WI38 (cell line): ENCODE results near the gene RAB22A.

Experiments used
- H3K4me3 ChIP-seq: 2 replicates; pipeline ENCODE4 v1.5.1; 2011; ENCODE audit warnings: low read depth, mild to moderate bottlenecking, control low read depth, low read length
- TF ChIP-seq, protein P1 (sequence below): IDR thresholded peaks from 2 replicates; pipeline ENCODE4 v1.5.1; 2012; ENCODE audit warnings: low read depth, mild to moderate bottlenecking, control low read depth, low read length

RAB22A gene

DNA sequence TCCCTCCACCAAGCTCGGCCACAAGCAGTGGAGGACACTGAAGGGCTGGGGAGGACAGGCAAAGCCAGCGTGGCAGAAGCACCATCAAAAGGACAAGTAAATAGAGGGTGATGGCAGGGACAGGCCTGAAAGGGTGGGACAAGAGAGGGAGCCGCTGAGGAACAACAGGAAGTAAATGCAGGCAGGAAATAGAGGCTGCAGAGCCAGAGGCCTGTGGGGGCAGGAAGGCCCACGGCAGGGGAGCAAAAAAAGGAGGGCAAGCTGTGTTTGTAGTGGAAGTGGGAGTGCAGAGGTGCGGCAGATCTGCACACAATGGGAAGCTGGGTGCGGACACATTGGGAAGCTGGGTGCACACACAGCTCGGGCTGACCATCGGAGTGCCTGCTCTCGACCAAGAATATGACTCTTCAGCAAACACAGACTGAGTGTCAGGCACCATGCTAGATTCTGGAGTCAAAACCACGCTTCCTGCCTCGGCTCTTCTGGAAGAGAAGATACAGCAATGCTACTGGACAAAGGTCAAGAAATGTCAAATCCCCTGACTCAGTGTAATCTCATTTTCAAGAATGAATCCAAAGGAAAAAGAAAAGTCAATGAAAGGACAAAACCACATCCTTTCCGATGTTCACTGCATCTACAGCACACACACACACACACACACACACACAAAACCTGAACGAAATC lies 40.4 kb upstream of the RAB22A start:
- TF ChIP-seq, protein P1, sequence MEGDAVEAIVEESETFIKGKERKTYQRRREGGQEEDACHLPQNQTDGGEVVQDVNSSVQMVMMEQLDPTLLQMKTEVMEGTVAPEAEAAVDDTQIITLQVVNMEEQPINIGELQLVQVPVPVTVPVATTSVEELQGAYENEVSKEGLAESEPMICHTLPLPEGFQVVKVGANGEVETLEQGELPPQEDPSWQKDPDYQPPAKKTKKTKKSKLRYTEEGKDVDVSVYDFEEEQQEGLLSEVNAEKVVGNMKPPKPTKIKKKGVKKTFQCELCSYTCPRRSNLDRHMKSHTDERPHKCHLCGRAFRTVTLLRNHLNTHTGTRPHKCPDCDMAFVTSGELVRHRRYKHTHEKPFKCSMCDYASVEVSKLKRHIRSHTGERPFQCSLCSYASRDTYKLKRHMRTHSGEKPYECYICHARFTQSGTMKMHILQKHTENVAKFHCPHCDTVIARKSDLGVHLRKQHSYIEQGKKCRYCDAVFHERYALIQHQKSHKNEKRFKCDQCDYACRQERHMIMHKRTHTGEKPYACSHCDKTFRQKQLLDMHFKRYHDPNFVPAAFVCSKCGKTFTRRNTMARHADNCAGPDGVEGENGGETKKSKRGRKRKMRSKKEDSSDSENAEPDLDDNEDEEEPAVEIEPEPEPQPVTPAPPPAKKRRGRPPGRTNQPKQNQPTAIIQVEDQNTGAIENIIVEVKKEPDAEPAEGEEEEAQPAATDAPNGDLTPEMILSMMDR, result no peak
- no peak overlapping the region for H3K4me3 ChIP-seq

DNA sequence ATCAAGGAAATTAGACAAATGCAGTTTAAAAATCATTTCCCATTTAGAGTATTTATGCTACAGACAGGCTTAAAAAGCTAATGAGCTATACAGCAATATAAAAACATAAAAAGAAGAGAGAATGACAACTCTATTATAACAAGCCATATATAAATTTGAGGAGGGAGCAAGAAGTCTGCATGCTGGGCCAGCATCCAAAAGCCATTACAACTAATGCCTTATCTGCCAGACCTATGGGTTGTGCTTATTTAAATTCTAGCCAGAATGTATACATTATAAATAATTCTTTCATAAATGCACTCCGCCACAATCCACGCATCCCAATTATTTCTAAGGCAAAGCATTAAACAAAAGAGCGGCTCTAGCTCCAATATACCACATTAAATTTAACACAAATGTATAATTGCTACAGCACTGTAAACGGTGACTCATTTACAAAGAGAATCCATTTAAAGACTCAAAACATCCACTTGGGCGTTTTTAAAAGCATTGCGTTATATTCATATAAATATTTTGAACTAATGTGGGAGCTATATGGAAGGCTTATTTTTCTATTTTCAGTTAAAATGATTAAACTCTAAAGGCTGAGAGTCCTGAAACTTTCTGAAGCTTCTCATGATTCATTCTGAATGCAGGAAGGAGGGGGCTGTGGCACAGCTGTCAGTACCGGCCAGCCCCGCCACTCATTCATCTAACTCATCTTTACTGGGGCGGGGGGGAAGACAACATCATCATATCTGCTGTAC lies 37.7 kb upstream of the RAB22A start:
- TF ChIP-seq, protein P1, result no peak
- H3K4me3 ChIP-seq, result no peak overlapping the region

DNA sequence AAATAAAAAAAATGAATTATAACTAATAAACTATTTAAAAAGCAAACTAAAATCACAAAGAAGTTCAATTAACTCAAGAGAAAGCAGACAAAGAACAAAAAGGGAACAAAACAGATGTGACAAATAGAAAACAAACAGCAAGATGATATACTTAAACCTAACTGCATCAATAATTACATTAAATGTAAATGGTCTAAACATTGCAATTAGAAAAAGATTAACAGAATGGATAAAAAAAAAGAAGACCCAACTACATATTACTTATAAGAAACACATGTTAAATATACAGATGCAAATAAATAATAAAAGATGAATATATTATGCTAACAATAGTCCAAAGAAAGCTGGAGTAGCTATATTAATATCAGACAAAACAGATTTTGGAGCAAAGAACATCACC lies 35.1 kb upstream of the RAB22A start:
- H3K4me3 ChIP-seq, result no peak overlapping the region
- TF ChIP-seq, protein P1, result no peak

DNA sequence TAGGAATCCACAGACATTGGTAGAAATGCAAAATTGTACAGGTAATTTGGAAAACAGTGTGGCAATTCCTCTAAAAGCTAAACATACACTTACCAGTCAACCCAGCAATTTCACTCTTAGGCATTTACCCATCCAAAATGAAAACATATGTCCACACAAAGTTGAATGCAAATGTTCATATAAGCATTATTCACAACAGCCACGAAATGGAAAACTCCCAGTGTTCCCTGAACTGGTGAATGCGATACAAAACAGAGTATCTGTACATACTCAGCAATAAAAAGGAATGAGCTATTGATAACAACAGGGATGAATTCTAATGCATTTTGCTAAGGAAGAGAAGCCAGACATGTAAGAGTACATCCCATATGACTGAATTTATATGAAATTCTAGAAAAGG lies 32.4 kb upstream of the RAB22A start:
- TF ChIP-seq, protein P1, result no peak
- H3K4me3 ChIP-seq, result no peak overlapping the region

DNA sequence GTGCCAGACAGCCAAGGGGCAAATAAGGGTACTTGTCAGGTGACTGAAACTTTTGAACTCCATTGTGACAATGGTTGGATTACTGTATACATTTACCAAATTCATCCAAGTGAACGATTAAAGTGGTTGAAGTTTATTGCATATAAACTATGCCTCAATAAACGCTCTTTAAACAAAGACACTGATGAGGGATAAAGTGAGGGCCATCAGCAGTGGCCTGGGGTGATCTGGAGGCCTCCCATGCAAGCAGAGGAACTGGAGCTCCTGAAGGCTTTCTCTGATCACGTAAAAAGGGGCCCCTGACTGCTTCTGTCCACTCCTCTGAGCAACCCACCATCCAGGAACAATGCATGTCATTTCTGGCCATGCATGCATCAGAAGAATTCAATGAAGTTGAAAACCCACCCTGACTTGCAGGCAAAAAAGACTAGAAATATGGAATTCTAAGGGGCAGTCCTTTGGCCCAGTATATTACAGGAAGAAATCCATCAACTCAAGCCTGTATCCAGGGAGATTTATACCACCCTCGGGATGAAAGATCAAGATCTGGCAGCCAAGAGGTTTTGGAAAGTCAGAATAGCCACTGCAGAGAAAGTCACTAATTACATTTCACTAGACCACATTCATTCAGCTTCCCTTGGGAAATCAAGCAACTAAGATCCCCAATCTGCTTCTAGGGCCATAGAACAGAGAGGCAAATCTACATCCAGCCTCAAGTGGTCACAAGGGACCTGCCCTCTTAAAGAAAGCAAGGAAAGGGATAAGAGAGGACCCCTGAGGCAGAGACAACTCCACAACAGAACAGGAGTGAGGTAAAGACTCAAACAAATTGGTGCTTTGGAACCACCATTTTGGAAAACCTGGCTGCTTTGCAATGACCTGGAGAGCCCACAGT lies 31.7 kb upstream of the RAB22A start:
- no peak overlapping the region for H3K4me3 ChIP-seq
- TF ChIP-seq, protein P1, result no peak

DNA sequence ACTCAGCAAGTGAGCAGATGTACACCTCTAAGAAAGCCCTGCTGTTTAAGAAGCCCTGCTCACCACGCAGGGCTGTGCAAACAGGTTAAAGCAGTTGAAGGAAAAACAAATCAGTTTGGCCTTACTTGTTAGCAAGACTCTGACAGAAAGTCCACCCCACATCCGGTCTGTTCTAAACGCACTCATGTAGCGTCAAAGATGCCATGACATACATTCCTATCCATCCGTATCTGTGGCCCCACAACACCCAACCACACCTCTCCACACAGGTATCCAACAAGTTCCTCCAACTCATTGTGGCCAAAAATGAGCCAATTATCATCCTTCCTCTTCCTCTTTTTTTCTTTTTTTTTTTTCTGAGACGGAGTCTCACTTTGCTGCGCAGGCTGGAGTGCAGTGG lies 22.8 kb upstream of the RAB22A start:
- TF ChIP-seq, protein P1, result no peak
- no peak overlapping the region for H3K4me3 ChIP-seq
